ENCODE measurements around the gene GRAP.

DNA sequence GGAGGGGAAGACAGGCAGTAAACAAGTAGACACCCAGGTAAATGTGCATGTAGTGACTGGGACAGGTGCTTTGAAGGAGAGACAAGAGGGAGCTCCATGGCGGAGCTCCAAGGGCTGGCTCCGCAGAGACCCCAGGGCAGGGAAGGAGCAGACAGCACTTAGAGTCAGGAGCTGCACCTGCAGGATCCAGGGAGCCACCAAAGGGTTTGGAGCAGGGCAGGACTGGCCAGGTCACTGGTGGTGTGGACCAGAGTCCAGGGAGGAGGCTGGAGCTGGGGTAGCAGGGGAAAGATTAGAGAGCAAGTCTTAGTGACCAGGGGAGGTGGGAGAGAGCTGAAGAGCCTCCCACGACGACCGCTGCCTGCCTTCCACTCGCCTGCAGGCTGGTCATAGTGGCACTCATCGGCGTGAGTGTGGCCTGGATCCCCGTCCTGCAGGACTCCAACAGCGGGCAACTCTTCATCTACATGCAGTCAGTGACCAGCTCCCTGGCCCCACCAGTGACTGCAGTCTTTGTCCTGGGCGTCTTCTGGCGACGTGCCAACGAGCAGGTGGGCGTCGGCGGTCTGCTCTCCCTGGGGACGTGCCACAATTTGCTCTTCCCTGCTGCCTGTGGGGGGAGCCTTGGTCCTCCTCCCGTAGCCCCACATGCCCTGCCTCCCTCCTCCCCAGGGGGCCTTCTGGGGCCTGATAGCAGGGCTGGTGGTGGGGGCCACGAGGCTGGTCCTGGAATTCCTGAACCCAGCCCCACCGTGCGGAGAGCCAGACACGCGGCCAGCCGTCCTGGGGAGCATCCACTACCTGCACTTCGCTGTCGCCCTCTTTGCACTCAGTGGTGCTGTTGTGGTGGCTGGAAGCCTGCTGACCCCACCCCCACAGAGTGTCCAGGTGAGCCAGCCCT is 27.5 kb downstream of the GRAP start:
- TF ChIP-seq CTCF (IDR thresholded peaks at IDR 0.05; ENCODE audit: low read depth, low read length) (no peak), POLR2A (IDR thresholded peaks at IDR 0.05; ENCODE audit: extremely low read depth, insufficient read length) (no peak), MYC (IDR thresholded peaks at IDR 0.05; ENCODE audit: low read depth, low read length) (no peak)
- TF ChIP-seq, protein P1, sequence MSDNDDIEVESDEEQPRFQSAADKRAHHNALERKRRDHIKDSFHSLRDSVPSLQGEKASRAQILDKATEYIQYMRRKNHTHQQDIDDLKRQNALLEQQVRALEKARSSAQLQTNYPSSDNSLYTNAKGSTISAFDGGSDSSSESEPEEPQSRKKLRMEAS (IDR thresholded peaks at IDR 0.05; ENCODE audit: low read depth, low read length) = no peak
